ENCODE measurements around the gene PIK3R6.

PIK3R6 gene

GRCh38 chr17:8828517-8828875 lies 39.0 kb downstream of the PIK3R6 start:
- no peak overlapping the region for H3K4me2 ChIP-seq (ENCODE audit: low read length)
- no peak overlapping the region for H3K27ac ChIP-seq (ENCODE audit: low read depth, low read length, poor library complexity, severe bottlenecking)
- no peaks in the 10 kb centered on the region for H3K4me1 ChIP-seq (ENCODE audit: insufficient read depth, low read length, severe bottlenecking)
- no peak for TF ChIP-seq EZH2 (IDR thresholded peaks at IDR 0.05; ENCODE audit: borderline replicate concordance, low read length)
- TF ChIP-seq, protein P1, sequence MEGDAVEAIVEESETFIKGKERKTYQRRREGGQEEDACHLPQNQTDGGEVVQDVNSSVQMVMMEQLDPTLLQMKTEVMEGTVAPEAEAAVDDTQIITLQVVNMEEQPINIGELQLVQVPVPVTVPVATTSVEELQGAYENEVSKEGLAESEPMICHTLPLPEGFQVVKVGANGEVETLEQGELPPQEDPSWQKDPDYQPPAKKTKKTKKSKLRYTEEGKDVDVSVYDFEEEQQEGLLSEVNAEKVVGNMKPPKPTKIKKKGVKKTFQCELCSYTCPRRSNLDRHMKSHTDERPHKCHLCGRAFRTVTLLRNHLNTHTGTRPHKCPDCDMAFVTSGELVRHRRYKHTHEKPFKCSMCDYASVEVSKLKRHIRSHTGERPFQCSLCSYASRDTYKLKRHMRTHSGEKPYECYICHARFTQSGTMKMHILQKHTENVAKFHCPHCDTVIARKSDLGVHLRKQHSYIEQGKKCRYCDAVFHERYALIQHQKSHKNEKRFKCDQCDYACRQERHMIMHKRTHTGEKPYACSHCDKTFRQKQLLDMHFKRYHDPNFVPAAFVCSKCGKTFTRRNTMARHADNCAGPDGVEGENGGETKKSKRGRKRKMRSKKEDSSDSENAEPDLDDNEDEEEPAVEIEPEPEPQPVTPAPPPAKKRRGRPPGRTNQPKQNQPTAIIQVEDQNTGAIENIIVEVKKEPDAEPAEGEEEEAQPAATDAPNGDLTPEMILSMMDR (IDR thresholded peaks at IDR 0.05; ENCODE audit: low read length): no peak
- H3F3A ChIP-seq (ENCODE audit: insufficient read depth, low read length): no peaks in the 10 kb centered on the region
- no peaks in the 10 kb centered on the region for H3K9me2 ChIP-seq (ENCODE audit: low read depth, low read length)
- no peaks in the 10 kb centered on the region for H3K27me3 ChIP-seq (ENCODE audit: insufficient read depth, low read length)
- H3K36me3 ChIP-seq (ENCODE audit: insufficient read depth, low read length): no peaks in the 10 kb centered on the region
- no peaks in the 10 kb centered on the region for H4K20me1 ChIP-seq (ENCODE audit: insufficient read depth, low read length)
- H3K4me3 ChIP-seq (ENCODE audit: low read depth, low read length, poor library complexity, severe bottlenecking): no peak overlapping the region
- H3K9me3 ChIP-seq (ENCODE audit: low read length): 0 out of 2 replicates have a peak, but pooled peaks cover 2% of the 10 kb centered on the region
- no peak overlapping the region for H2AFZ ChIP-seq (ENCODE audit: low read length)
- no peaks in the 10 kb centered on the region for H3K79me2 ChIP-seq (ENCODE audit: insufficient read depth, low read length)
- no peak overlapping the region for H3K9ac ChIP-seq (ENCODE audit: low read length)

GRCh38 chr17:8826808-8827435 lies 40.6 kb downstream of the PIK3R6 start:
- no peak overlapping the region for H3K27ac ChIP-seq (ENCODE audit: low read depth, low read length, poor library complexity, severe bottlenecking)
- H4K20me1 ChIP-seq (ENCODE audit: insufficient read depth, low read length): no peaks in the 10 kb centered on the region
- no peak overlapping the region for H2AFZ ChIP-seq (ENCODE audit: low read length)
- H3K9me2 ChIP-seq (ENCODE audit: low read depth, low read length): no peaks in the 10 kb centered on the region
- no peaks in the 10 kb centered on the region for H3K27me3 ChIP-seq (ENCODE audit: insufficient read depth, low read length)
- H3K4me3 ChIP-seq (ENCODE audit: low read depth, low read length, poor library complexity, severe bottlenecking): no peak overlapping the region
- no peaks in the 10 kb centered on the region for H3K4me1 ChIP-seq (ENCODE audit: insufficient read depth, low read length, severe bottlenecking)
- H3F3A ChIP-seq (ENCODE audit: insufficient read depth, low read length): no peaks in the 10 kb centered on the region
- no peak overlapping the region for H3K9ac ChIP-seq (ENCODE audit: low read length)
- no peak overlapping the region for H3K4me2 ChIP-seq (ENCODE audit: low read length)
- 0 out of 2 replicates have a peak, but pooled peaks cover 2% of the 10 kb centered on the region for H3K9me3 ChIP-seq (ENCODE audit: low read length)
- no peaks in the 10 kb centered on the region for H3K79me2 ChIP-seq (ENCODE audit: insufficient read depth, low read length)
- H3K36me3 ChIP-seq (ENCODE audit: insufficient read depth, low read length): no peaks in the 10 kb centered on the region
- no peak for TF ChIP-seq EZH2 (IDR thresholded peaks at IDR 0.05; ENCODE audit: borderline replicate concordance, low read length)
- TF ChIP-seq, protein P1 (IDR thresholded peaks at IDR 0.05; ENCODE audit: low read length): no peak

- H3K36me3 ChIP-seq (ENCODE audit: insufficient read depth, low read length): no peaks in the 10 kb centered on the region
- no peak overlapping the region for H3K4me3 ChIP-seq (ENCODE audit: low read depth, low read length, poor library complexity, severe bottlenecking)
- no peaks in the 10 kb centered on the region for H3K27me3 ChIP-seq (ENCODE audit: insufficient read depth, low read length)
- H2AFZ ChIP-seq (ENCODE audit: low read length): no peak overlapping the region
- H3K9ac ChIP-seq (ENCODE audit: low read length): no peak overlapping the region
- no peaks in the 10 kb centered on the region for H3F3A ChIP-seq (ENCODE audit: insufficient read depth, low read length)
- no peaks in the 10 kb centered on the region for H4K20me1 ChIP-seq (ENCODE audit: insufficient read depth, low read length)
- no peak for TF ChIP-seq EZH2 (IDR thresholded peaks at IDR 0.05; ENCODE audit: borderline replicate concordance, low read length)
- TF ChIP-seq, protein P1 (IDR thresholded peaks at IDR 0.05; ENCODE audit: low read length): no peak
- H3K9me3 ChIP-seq (ENCODE audit: low read length): 0 out of 2 replicates have a peak, but pooled peaks cover 2% of the 10 kb centered on the region
- no peaks in the 10 kb centered on the region for H3K4me1 ChIP-seq (ENCODE audit: insufficient read depth, low read length, severe bottlenecking)
- H3K9me2 ChIP-seq (ENCODE audit: low read depth, low read length): no peaks in the 10 kb centered on the region
- H3K4me2 ChIP-seq (ENCODE audit: low read length): no peak overlapping the region
- no peaks in the 10 kb centered on the region for H3K79me2 ChIP-seq (ENCODE audit: insufficient read depth, low read length)
- H3K27ac ChIP-seq (ENCODE audit: low read depth, low read length, poor library complexity, severe bottlenecking): no peak overlapping the region
Observed at GRCh38 chr17:8825802-8826201, 41.7 kb downstream of the PIK3R6 start.

Measured in OCI-LY1 (cell line).